Transverse colon (tissue), 4 donors: ENCODE data around the gene CRELD2.

Source experiments
- CTCF ChIP-seq, 5 experiments: fragments of 200-600 bp in 3 of 5; fragments of 450-650 bp in 2 of 5; sonication (generic) in 3 of 5; IDR thresholded peaks; 1 replicate in 2 of 5; 2 replicates in 3 of 5; pipeline ENCODE4 v1.5.1; 2016 to 2017; ENCODE audit warnings: antibody characterized with exemption in 5 of 5, inconsistent platforms in 3 of 5, mild to moderate bottlenecking in 2 of 5, moderate library complexity in 1 of 5
- EP300 ChIP-seq: sonication (generic); formaldehyde crosslinking; IDR thresholded peaks from one replicate; pipeline ENCODE4 v1.6.1; 2017; ENCODE audit warnings: antibody characterized with exemption, low read depth
- POLR2A ChIP-seq: fragments of 450-650 bp; IDR thresholded peaks from one replicate; pipeline ENCODE4 v1.6.1; 2016; ENCODE audit warnings: antibody characterized with exemption, mild to moderate bottlenecking, moderate library complexity
- POLR2AphosphoS5 ChIP-seq, 3 donors: sonication (generic); formaldehyde crosslinking; IDR thresholded peaks; one replicate each; pipeline ENCODE4 v1.6.1; 2016; ENCODE audit warnings: antibody characterized with exemption in 3 of 3

GRCh38 chr22:49927483-49928184 is 9.2 kb downstream of the CRELD2 start:
- TF ChIP-seq CTCF (IDR thresholded peaks at IDR 0.05): no peak
- no peak for TF ChIP-seq POLR2A
- TF ChIP-seq EP300: no peak
- no peak for TF ChIP-seq POLR2AphosphoS5 (IDR thresholded peaks at IDR 0.05)
